ENCODE results near the gene CAMK1G.

DNA sequence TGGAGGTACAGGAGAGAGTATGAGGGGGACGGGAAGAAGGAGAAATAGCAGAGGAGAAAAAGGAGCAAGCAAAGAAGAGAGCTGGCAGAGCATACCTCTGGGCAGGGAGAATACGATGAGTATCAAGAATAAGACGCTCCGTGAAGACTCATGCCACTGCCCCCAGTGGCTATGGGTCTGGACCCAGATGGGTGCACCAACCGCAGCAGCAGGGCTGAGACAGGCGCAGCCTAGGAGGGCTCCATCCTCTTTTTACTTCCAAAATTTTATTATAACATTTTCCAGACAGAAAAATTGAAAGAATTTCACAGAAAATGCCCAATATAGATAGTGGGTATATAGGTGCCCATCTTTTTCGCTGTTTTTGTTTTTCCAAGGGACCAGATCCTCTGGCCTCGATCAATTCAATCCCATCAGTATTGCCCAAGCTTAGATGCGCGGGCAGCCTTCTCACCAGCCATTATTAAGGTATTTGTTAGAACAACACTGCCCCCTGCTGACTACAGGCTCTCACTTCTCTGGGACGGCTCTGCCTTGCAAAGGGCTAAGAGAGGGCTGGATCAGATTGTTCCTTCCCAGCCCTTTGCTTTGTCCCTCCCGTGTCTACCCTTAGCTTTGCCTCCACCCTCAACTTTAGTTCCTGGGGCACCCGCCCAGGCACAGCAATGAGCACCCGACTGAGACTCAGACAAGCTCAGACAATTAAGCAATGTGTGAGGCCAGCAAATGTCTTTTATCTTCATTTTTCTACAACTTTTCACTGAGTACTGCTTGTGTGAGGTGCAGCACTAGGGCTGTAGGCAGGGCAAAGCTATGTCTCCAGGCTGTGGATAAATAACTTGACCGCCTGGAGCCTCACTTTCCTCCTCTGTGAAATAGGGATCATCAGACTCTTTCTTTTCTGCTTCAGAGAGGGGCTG is 17.5 kb upstream of the CAMK1G start:
- TF ChIP-seq CTCF (conservative IDR thresholded peaks at IDR 0.05; ENCODE audit: low read depth in 2 of 2) (peak; percentile 78 to 94), EZH2 (IDR thresholded peaks at IDR 0.05; ENCODE audit: low read depth, unreplicated experiment) (no peak), REST (IDR thresholded peaks at IDR 0.05; ENCODE audit: unreplicated experiment) (no peak), JUNB (IDR thresholded peaks at IDR 0.05; ENCODE audit: unreplicated experiment) (no peak), POLR2AphosphoS5 (IDR thresholded peaks at IDR 0.05; ENCODE audit: low read depth) (no peak), EZH2phosphoT487 (IDR thresholded peaks at IDR 0.05; ENCODE audit: unreplicated experiment) (no peak), CREB1 (CRISPR knock-in tag; IDR thresholded peaks at IDR 0.05; ENCODE audit: low read depth) (no peak; the same call in 1 of the 2 replicates), STAT1 (IDR thresholded peaks at IDR 0.05; ENCODE audit: unreplicated experiment) (no peak), NANOG (IDR thresholded peaks at IDR 0.05; ENCODE audit: borderline replicate concordance) (no peak), ETS1 (IDR thresholded peaks at IDR 0.05) (no peak), ZNF114 (CRISPR knock-in tag; IDR thresholded peaks at IDR 0.05) (no peak)
